SK-N-SH treated with all-trans-retinoic acid at 6 μM for 48 hours (cell line): ENCODE measurements around the gene C12orf75.
"Not testable (repeated sequence)": the region's sequence is repeated elsewhere in the genome, so short reads cannot be mapped to it uniquely, and the experiment has no call there.

Experiments
- ATAC-seq: fragments of 200-7000 bp; cut with Tn5 transposase; 3 replicates; pipeline ENCODE4 v1.9.1; 2020; ENCODE audit warnings: mild to moderate bottlenecking, moderate library complexity
- CREB5 ChIP-seq: fragments of 250-450 bp; sonication (Bioruptor Pico); IDR thresholded peaks from 2 replicates; pipeline ENCODE4 v1.5.1; 2020; ENCODE audit warnings: low read depth, mild to moderate bottlenecking, moderate library complexity
- CSRNP3 ChIP-seq: fragments of 250-450 bp; sonication (Bioruptor Pico); IDR thresholded peaks from 2 replicates; pipeline ENCODE4 v1.5.1; 2021; ENCODE audit warnings: mild to moderate bottlenecking, moderate library complexity
- ESRRG ChIP-seq: fragments of 250-450 bp; sonication (Bioruptor Pico); IDR thresholded peaks from 2 replicates; pipeline ENCODE4 v1.6.1; 2021; ENCODE audit warnings: mild to moderate bottlenecking
- ISL1 ChIP-seq: fragments of 250-450 bp; sonication (Bioruptor Pico); IDR thresholded peaks from 2 replicates; pipeline ENCODE4 v2.1.2; 2022; ENCODE audit warnings: mild to moderate bottlenecking, moderate library complexity
- OSR1 ChIP-seq: fragments of 250-450 bp; sonication (Bioruptor Pico); IDR thresholded peaks from 2 replicates; pipeline ENCODE4 v1.8.0; 2022; ENCODE audit warnings: moderate library complexity, mild to moderate bottlenecking, inconsistent platforms
- PATZ1 ChIP-seq: fragments of 250-450 bp; sonication (Bioruptor Pico); IDR thresholded peaks from 2 replicates; pipeline ENCODE4 v1.8.0; 2020; ENCODE audit warnings: mild to moderate bottlenecking, moderate library complexity, borderline replicate concordance
- POU6F1 ChIP-seq: fragments of 250-450 bp; sonication (Bioruptor Pico); IDR thresholded peaks from 2 replicates; pipeline ENCODE4 v1.8.0; 2021; ENCODE audit warnings: low read depth, mild to moderate bottlenecking, moderate library complexity, borderline replicate concordance
- PPARA ChIP-seq: fragments of 250-450 bp; sonication (Bioruptor Pico); IDR thresholded peaks from 2 replicates; pipeline ENCODE4 v1.5.0; 2020; ENCODE audit warnings: mild to moderate bottlenecking, borderline replicate concordance
- RARB ChIP-seq: fragments of 250-450 bp; sonication (Bioruptor Pico); IDR thresholded peaks from 2 replicates; pipeline ENCODE4 v1.8.0; 2021; ENCODE audit warnings: mild to moderate bottlenecking, moderate library complexity
- SNAI2 ChIP-seq: fragments of 250-450 bp; sonication (Bioruptor Pico); IDR thresholded peaks from 2 replicates; pipeline ENCODE4 v1.5.0; 2020; ENCODE audit warnings: mild to moderate bottlenecking, moderate library complexity
- TCF4 ChIP-seq: fragments of 250-450 bp; sonication (Bioruptor Pico); IDR thresholded peaks from 2 replicates; pipeline ENCODE4 v1.8.0; 2021; ENCODE audit warnings: mild to moderate bottlenecking, moderate library complexity, borderline replicate concordance
- TOX ChIP-seq: fragments of 250-450 bp; sonication (Bioruptor Pico); IDR thresholded peaks from 2 replicates; pipeline ENCODE4 v1.8.0; 2021; ENCODE audit warnings: mild to moderate bottlenecking, moderate library complexity, borderline replicate concordance
- ZFP30 ChIP-seq: fragments of 450-650 bp; formaldehyde crosslinking; IDR thresholded peaks from 2 replicates; pipeline ENCODE4 v1.5.0; 2022; ENCODE audit warnings: mild to moderate bottlenecking, moderate library complexity

The C12orf75 gene

GRCh38 chr12:105308839-105309238 lies 21.7 kb upstream of the C12orf75 start:
- ATAC-seq, result not testable (repeated sequence)

GRCh38 chr12:105309384-105309783 lies 21.1 kb upstream of the C12orf75 start:
- ATAC-seq, result not testable (repeated sequence)

- not testable (repeated sequence) for ATAC-seq
- TF ChIP-seq ISL1, result peak; percentile 51; the same call in 1 of the 2 replicates
Observed at GRCh38 chr12:105310476-105311085, 19.9 kb upstream of the C12orf75 start.

- ATAC-seq, result not testable (repeated sequence)
- TF ChIP-seq ISL1, result peak; percentile 49; the same call in 1 of the 2 replicates
Observed at GRCh38 chr12:105311936-105312335, 18.6 kb upstream of the C12orf75 start.

- not testable (repeated sequence) for ATAC-seq
Observed at GRCh38 chr12:105313755-105314154, 16.7 kb upstream of the C12orf75 start.

- TF ChIP-seq RARB (CRISPR knock-in tag), result no peak
- no peak for TF ChIP-seq SNAI2
- no peak for TF ChIP-seq ESRRG (CRISPR knock-in tag)
- no peak for TF ChIP-seq PPARA (CRISPR knock-in tag)
- TF ChIP-seq CSRNP3 (CRISPR knock-in tag), result no peak
- TF ChIP-seq PATZ1, result no peak
- TF ChIP-seq TOX, result no peak
- no peak for ATAC-seq
Observed at GRCh38 chr12:105315130-105315529, 15.4 kb upstream of the C12orf75 start.

GRCh38 chr12:105315726-105316125 lies 14.8 kb upstream of the C12orf75 start:
- no peak; the same call in 1 of the 3 replicates for ATAC-seq
- TF ChIP-seq ZFP30 (CRISPR knock-in tag), result no peak

- peak; percentile 57 for TF ChIP-seq ISL1
- TF ChIP-seq POU6F1 (CRISPR knock-in tag), result no peak
- TF ChIP-seq CSRNP3 (CRISPR knock-in tag), result no peak
- no peak for TF ChIP-seq TCF4 (CRISPR knock-in tag)
- no peak for TF ChIP-seq OSR1
- TF ChIP-seq SNAI2, result no peak; the same call in 1 of the 2 replicates
- no peak for TF ChIP-seq ZFP30 (CRISPR knock-in tag)
- TF ChIP-seq CREB5 (CRISPR knock-in tag), result 0 out of 2 replicates have a peak, but pooled peaks have one; percentile 16
- TF ChIP-seq RARB (CRISPR knock-in tag), result no peak
Observed at GRCh38 chr12:105316931-105317852, 13.3 kb upstream of the C12orf75 start.

More at GRCh38 chr12:105316931-105317852, 13.3 kb upstream of the C12orf75 start:
- peak; percentile 76 for ATAC-seq
